Duodenal mucosa (tissue), 2 donors: ENCODE data around the gene ABHD16B.

ENCODE experiments used
- H3K27ac ChIP-seq: one replicate; pipeline ENCODE4 v1.7.0; 2013; ENCODE audit warnings: low read depth, low read length
- H3K27me3 ChIP-seq, 2 donors: one replicate each; pipeline ENCODE4 v1.7.0; 2013; ENCODE audit warnings: low read length in 2 of 2, control low read depth in 1 of 2; ENCODE audit not compliant: insufficient read depth in 2 of 2, control insufficient read depth in 1 of 2
- H3K36me3 ChIP-seq, 2 donors: one replicate each; pipeline ENCODE4 v1.7.0; 2013; ENCODE audit warnings: low read length in 2 of 2, control low read depth in 1 of 2; ENCODE audit not compliant: insufficient read depth in 2 of 2, control insufficient read depth in 1 of 2
- H3K4me1 ChIP-seq, 2 donors: one replicate each; pipeline ENCODE4 v1.7.0; 2013; ENCODE audit warnings: low read length in 2 of 2, control low read depth in 1 of 2; ENCODE audit not compliant: insufficient read depth in 2 of 2, control insufficient read depth in 1 of 2
- H3K4me3 ChIP-seq, 2 donors: one replicate each; pipeline ENCODE4 v1.7.0; 2013; ENCODE audit warnings: low read length in 2 of 2, low read depth in 1 of 2
- H3K9ac ChIP-seq, 2 donors: one replicate each; pipeline ENCODE4 v1.7.0; 2013; ENCODE audit warnings: low read length in 2 of 2, low read depth in 1 of 2
- H3K9me3 ChIP-seq, 2 donors: one replicate each; pipeline ENCODE4 v1.7.0; 2013; ENCODE audit warnings: low read length in 2 of 2, control low read depth in 1 of 2; ENCODE audit not compliant: control insufficient read depth in 1 of 2

The ABHD16B gene

DNA sequence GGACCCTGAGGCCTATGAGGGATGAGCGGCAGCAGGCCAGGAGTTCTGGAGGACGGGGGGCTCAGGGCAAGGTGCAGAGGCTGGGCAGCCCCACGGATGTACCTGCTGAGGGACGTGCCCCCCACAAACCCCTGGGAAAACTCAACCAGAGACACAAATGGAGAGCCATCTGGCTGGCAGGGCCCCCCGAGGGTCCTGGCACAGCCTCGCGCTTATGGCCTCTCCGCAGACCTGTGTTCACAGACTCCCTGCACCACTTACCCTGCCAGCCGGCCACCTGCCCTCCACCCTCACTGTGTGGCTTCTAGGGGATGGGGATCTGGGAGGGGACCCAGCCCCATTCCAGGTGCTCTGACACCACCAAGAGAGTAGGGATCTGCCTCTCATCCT is 26.8 kb upstream of the ABHD16B start:
- H3K27me3 ChIP-seq: peaks cover 16 to 25% of the 10 kb centered on the region in 2 donors
- H3K27ac ChIP-seq: no peak overlapping the region
- H3K9me3 ChIP-seq: no peaks in the 10 kb centered on the region
- no peak overlapping the region for H3K4me3 ChIP-seq
- H3K4me1 ChIP-seq: peaks cover 2 to 20% of the 10 kb centered on the region in 2 donors
- no peak overlapping the region for H3K9ac ChIP-seq
- H3K36me3 ChIP-seq: no peaks in the 10 kb centered on the region

GRCh38 chr20:63835021-63835858 is 26.1 kb upstream of the ABHD16B start:
- H3K36me3 ChIP-seq: no peaks in the 10 kb centered on the region
- no peak overlapping the region for H3K9ac ChIP-seq
- H3K9me3 ChIP-seq: no peaks in the 10 kb centered on the region
- H3K4me3 ChIP-seq: no peak overlapping the region
- H3K4me1 ChIP-seq: peaks cover 0 to 14% of the 10 kb centered on the region in 2 donors
- peak overlapping the region; percentile 3 for H3K27ac ChIP-seq
- peaks cover 9 to 20% of the 10 kb centered on the region in 2 donors for H3K27me3 ChIP-seq

DNA sequence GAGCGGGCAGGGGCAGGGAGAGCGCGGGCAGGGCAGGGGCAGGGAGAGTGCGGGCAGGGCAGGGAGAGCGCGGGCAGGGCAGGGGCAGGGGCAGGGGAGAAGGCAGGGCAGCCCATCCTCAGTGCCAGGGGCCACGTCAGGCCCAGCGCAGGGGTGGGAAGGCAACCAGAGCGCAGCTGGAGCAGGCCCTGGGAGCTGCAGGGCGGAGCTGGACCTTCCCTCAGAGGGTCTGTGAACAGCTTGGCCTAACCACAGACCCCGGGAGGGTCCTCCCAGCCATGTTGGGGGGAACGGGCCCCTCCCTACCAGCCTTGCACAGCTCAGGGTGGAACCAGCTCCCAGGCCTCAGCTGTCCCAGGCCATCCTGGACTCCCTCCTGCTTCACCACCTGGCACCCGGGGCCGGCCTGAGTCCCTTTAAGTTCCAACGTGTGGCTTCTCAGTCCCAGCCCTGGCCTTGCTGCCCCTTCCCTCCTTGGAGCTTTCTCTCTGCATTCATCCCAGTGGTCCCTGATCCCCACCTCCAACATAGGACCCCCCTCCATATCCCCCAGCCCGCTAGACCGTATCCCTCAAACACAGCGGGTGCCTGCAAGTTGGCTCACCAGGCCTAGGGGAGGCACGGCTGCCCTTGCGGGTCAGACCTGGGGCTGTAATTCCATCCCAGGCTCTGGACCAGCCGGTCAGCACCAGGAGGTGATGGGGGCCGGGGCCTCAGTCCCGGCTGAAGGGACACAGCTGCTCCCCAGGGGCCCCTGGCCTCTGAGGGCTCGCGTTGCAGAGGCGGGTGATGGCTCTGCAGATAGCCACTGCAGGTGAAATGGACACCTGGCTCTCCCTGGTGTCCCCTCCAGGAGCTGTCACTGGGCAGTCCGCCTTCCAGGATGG is 24.6 kb upstream of the ABHD16B start:
- Histone ChIP-seq H3K36me3 (no peaks in the 10 kb centered on the region), H3K9ac (no peak overlapping the region), H3K27ac (no peak overlapping the region), H3K4me1 (peaks cover 0 to 14% of the 10 kb centered on the region in 2 donors), H3K9me3 (no peaks in the 10 kb centered on the region), H3K27me3 (peaks cover 9 to 20% of the 10 kb centered on the region in 2 donors), H3K4me3 (no peak overlapping the region)

DNA sequence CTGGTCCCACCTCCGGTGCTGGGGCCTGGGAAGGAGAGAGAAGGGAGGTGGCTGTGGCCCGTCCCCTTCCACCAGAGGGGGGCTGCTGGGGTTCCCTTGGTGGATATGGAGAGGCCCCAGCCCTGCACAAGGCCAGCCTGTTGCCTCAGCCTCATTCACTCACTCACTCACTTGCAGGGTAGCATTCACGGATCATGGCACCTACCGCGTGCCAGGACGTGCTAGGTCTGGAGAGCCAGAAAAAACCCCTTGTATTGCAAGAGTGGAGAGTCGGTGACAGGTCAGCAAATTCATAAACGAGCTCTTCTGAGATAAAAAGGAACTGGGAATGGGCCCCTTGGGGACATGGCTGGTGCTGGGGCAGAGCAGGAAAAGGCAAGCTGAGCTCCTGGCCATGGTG is 23.8 kb upstream of the ABHD16B start:
- Histone ChIP-seq H3K9me3 (no peaks in the 10 kb centered on the region), H3K27me3 (peaks cover 9 to 21% of the 10 kb centered on the region in 2 donors), H3K4me3 (no peak overlapping the region), H3K36me3 (no peaks in the 10 kb centered on the region), H3K4me1 (peaks cover 0 to 14% of the 10 kb centered on the region in 2 donors), H3K27ac (no peak overlapping the region), H3K9ac (no peak overlapping the region)

DNA sequence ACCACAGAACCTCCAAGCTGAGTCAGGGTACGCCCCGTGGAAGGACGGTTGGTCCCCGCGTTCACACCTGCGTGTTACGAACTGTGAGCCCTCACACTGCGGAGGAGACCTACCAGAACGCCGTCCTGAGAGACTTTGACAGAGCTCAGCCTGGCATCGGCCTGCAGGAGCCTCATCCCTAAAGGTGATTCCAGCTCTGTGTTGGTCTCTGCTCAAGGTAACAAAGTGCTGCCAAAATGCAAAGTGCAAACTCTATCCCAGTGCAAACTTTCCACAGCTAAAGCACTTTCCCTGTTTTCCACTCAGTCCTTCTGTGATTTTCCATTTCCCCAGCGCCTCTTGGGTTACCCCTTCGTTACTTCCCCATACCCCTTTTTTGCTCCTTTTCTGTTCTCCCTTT is 21.7 kb upstream of the ABHD16B start:
- no peak overlapping the region for H3K27ac ChIP-seq
- no peaks in the 10 kb centered on the region for H3K36me3 ChIP-seq
- H3K27me3 ChIP-seq: peaks cover 10 to 15% of the 10 kb centered on the region in 2 donors
- H3K4me3 ChIP-seq: no peak overlapping the region
- H3K9me3 ChIP-seq: no peaks in the 10 kb centered on the region
- no peak overlapping the region for H3K9ac ChIP-seq
- peaks cover 0 to 1% of the 10 kb centered on the region in 2 donors for H3K4me1 ChIP-seq

GRCh38 chr20:63840405-63840828 is 20.9 kb upstream of the ABHD16B start:
- no peak overlapping the region for H3K27ac ChIP-seq
- H3K4me1 ChIP-seq: no peaks in the 10 kb centered on the region
- peaks cover 15 to 19% of the 10 kb centered on the region in 2 donors for H3K27me3 ChIP-seq
- H3K9ac ChIP-seq: no peak overlapping the region
- no peaks in the 10 kb centered on the region for H3K36me3 ChIP-seq
- H3K9me3 ChIP-seq: no peaks in the 10 kb centered on the region
- H3K4me3 ChIP-seq: no peak overlapping the region

GRCh38 chr20:63842258-63842657 is 19.0 kb upstream of the ABHD16B start:
- H3K36me3 ChIP-seq: no peaks in the 10 kb centered on the region
- H3K27me3 ChIP-seq: peaks cover 25 to 31% of the 10 kb centered on the region in 2 donors
- no peaks in the 10 kb centered on the region for H3K9me3 ChIP-seq
- peaks cover 0 to 3% of the 10 kb centered on the region in 2 donors for H3K4me1 ChIP-seq
- H3K9ac ChIP-seq: no peak overlapping the region
- no peak overlapping the region for H3K4me3 ChIP-seq
- no peak overlapping the region for H3K27ac ChIP-seq

- peaks cover 0 to 6% of the 10 kb centered on the region in 2 donors for H3K4me1 ChIP-seq
- H3K36me3 ChIP-seq: no peaks in the 10 kb centered on the region
- peaks cover 27 to 32% of the 10 kb centered on the region in 2 donors for H3K27me3 ChIP-seq
- no peak overlapping the region for H3K27ac ChIP-seq
- no peak overlapping the region for H3K9ac ChIP-seq
- no peaks in the 10 kb centered on the region for H3K9me3 ChIP-seq
- H3K4me3 ChIP-seq: no peak overlapping the region
Measured at GRCh38 chr20:63843222-63843621, 18.1 kb upstream of the ABHD16B start.

- H3K4me3 ChIP-seq: no peak overlapping the region
- no peak overlapping the region for H3K27ac ChIP-seq
- H3K36me3 ChIP-seq: no peaks in the 10 kb centered on the region
- peaks cover 27 to 32% of the 10 kb centered on the region in 2 donors for H3K27me3 ChIP-seq
- H3K9ac ChIP-seq: no peak overlapping the region
- no peaks in the 10 kb centered on the region for H3K9me3 ChIP-seq
- peaks cover 0 to 6% of the 10 kb centered on the region in 2 donors for H3K4me1 ChIP-seq
Measured at GRCh38 chr20:63843778-63844177, 17.5 kb upstream of the ABHD16B start.

GRCh38 chr20:63844511-63844991 is 16.7 kb upstream of the ABHD16B start:
- no peaks in the 10 kb centered on the region for H3K9me3 ChIP-seq
- no peak overlapping the region for H3K4me3 ChIP-seq
- peaks cover 27 to 32% of the 10 kb centered on the region in 2 donors for H3K27me3 ChIP-seq
- no peak overlapping the region for H3K9ac ChIP-seq
- peaks cover 0 to 6% of the 10 kb centered on the region in 2 donors for H3K4me1 ChIP-seq
- no peaks in the 10 kb centered on the region for H3K36me3 ChIP-seq
- H3K27ac ChIP-seq: no peak overlapping the region
